SIG-M5 (cell line): Measurements from ENCODE around the gene ACP2.

ENCODE experiments used
- DNase-seq: peaks from one replicate; lab custom pipeline; 2025; lab: John Stamatoyannopoulos, UW

Gene ACP2

GRCh38 chr11:47268448-47269001, 19.9 kb upstream of the ACP2 start:
- DNase-seq, result no peak

- DNase-seq, result no peak
These were observed 19.3 kb upstream of the ACP2 start for GRCh38 chr11:47267876-47268275.

- no peak for DNase-seq
These were observed 15.9 kb upstream of the ACP2 start for GRCh38 chr11:47264521-47264920.

GRCh38 chr11:47264119-47264518, 15.5 kb upstream of the ACP2 start:
- DNase-seq, result no peak

GRCh38 chr11:47261291-47261800, 12.7 kb upstream of the ACP2 start:
- no peak for DNase-seq

- no peak for DNase-seq
These were observed 11.8 kb upstream of the ACP2 start for GRCh38 chr11:47260366-47260765.

GRCh38 chr11:47259232-47259977, 10.8 kb upstream of the ACP2 start:
- DNase-seq, result no peak

GRCh38 chr11:47258317-47258902, 9.8 kb upstream of the ACP2 start:
- no peak for DNase-seq

- DNase-seq, result no peak
These were observed 9.1 kb upstream of the ACP2 start, which contains the start of gene NR1H3 for GRCh38 chr11:47257517-47258316. NR1H3 (plus strand) TSS chr11:47257996; CDS start chr11:47259217, 1,221 bp downstream.

- no peak for DNase-seq
These were observed 8.5 kb upstream of the ACP2 start for GRCh38 chr11:47257177-47257516.

GRCh38 chr11:47256374-47256773, 7.8 kb upstream of the ACP2 start:
- DNase-seq, result no peak

- DNase-seq, result no peak
These were observed 5.8 kb upstream of the ACP2 start for GRCh38 chr11:47254386-47254785.

GRCh38 chr11:47253660-47254059, 5.0 kb upstream of the ACP2 start:
- DNase-seq, result no peak

- no peak for DNase-seq
These were observed 3.1 kb upstream of the ACP2 start for GRCh38 chr11:47251751-47252150.

GRCh38 chr11:47249378-47249715, 733 bp upstream of the ACP2 start:
- no peak for DNase-seq

- no peak for DNase-seq
These were observed 330 bp downstream of the ACP2 start for GRCh38 chr11:47248304-47248663.

- no peak for DNase-seq
These were observed 1.1 kb downstream of the ACP2 start for GRCh38 chr11:47247502-47247901.

- no peak for DNase-seq
These were observed 2.8 kb downstream of the ACP2 start for GRCh38 chr11:47245611-47246357.

GRCh38 chr11:47244448-47245350, 3.9 kb downstream of the ACP2 start:
- no peak for DNase-seq

- no peak for DNase-seq
These were observed 5.2 kb downstream of the ACP2 start for GRCh38 chr11:47243454-47243853.

GRCh38 chr11:47242596-47243192, 5.9 kb downstream of the ACP2 start:
- DNase-seq, result no peak
